IgD-negative memory B cell (primary cell): ENCODE data around the gene CDC42. TPM values are rescaled to one million over a fixed set of nuclear protein-coding genes. Genes with fewer than 3 reads are reported as not detected.
A peak's percentile ranks its signal among the peaks of the same experiment; 100 is the strongest.
"Not testable (repeated sequence)": the region's sequence is repeated elsewhere in the genome, so short reads cannot be mapped to it uniquely, and the experiment has no call there.

ENCODE experiments used
- H3K27ac Mint-ChIP-seq, 3 donors: one replicate each; pipeline ENCODE4 v1.8.0; 2020 to 2022; ENCODE audit warnings: mild to moderate bottlenecking in 3 of 3, mixed read lengths in 3 of 3, moderate library complexity in 1 of 3
- H3K27me3 Mint-ChIP-seq: one replicate; pipeline ENCODE4 v1.8.0; 2021; ENCODE audit warnings: mixed read lengths
- H3K36me3 Mint-ChIP-seq: one replicate; pipeline ENCODE4 v1.8.0; 2020; ENCODE audit warnings: mild to moderate bottlenecking, mixed read lengths
- H3K4me1 Mint-ChIP-seq, 3 donors: one replicate each; pipeline ENCODE4 v1.8.0; 2020 to 2022; ENCODE audit warnings: mixed read lengths in 3 of 3, mild to moderate bottlenecking in 1 of 3
- H3K4me3 Mint-ChIP-seq, 4 donors: one replicate each; pipeline ENCODE4 v1.8.0; 2020 to 2022; ENCODE audit warnings: mild to moderate bottlenecking in 4 of 4, mixed read lengths in 4 of 4, moderate library complexity in 3 of 4
- H3K9me3 Mint-ChIP-seq, 3 donors: one replicate each; pipeline ENCODE4 v1.8.0; 2020 to 2021; ENCODE audit warnings: mixed read lengths in 3 of 3, mild to moderate bottlenecking in 1 of 3
- polyA plus RNA-seq: library from polyadenylated mRNA; unstranded; fragments of 300-500 nt; fragmentation: Illumina TruSeq; gene quantifications from one replicate; pipeline ENCODE4 v1.2.3, GENCODE V29; 2021

CDC42 gene
- polyA plus RNA-seq, 1 donor from 2014 or later: 268 TPM

GRCh38 chr1:22026924-22027289 lies 25.6 kb upstream of the CDC42 start:
- Mint-ChIP-seq H3K27ac (peak overlapping the region; percentile 96 to 98 (median 98)), H3K4me1 (peaks cover 35 to 41% (median 37%) of the 10 kb centered on the region in 3 donors), H3K4me3 (peak overlapping the region; percentile 61 to 98 (median 86)), H3K27me3 (no peaks in the 10 kb centered on the region), H3K9me3 (no peaks in the 10 kb centered on the region), H3K36me3 (peaks cover 3% of the 10 kb centered on the region)

GRCh38 chr1:22030057-22030456 lies 22.5 kb upstream of the CDC42 start:
- Mint-ChIP-seq H3K27ac (peak overlapping the region in 2 of 3 donors; percentile 15 to 20), H3K27me3 (no peaks in the 10 kb centered on the region), H3K4me1 (peaks cover 24 to 34% (median 26%) of the 10 kb centered on the region in 3 donors), H3K36me3 (peaks cover 3% of the 10 kb centered on the region), H3K9me3 (no peaks in the 10 kb centered on the region), H3K4me3 (peak overlapping the region in 1 of 4 donors; percentile 53)

DNA sequence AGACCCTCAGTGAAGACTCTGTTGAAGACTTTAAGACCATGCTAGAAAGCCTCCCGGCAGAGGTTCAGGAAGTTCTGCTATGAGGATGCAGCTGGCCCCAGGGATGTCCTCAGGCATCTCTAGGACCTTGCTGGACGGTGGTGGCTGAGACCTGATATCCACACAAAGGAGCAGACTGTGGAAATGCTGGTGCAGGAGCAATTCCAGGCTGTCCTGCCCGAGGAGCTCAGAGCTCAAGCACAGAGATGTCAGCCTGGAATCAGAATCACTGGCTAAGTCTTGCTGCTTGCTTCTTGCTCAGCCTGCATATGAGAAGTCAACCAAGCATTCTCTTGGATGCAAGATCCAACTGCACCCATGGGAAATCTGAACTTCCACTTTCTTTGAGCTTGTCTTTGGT lies 22.0 kb upstream of the CDC42 start:
- H3K27ac Mint-ChIP-seq: peak overlapping the region in 1 of 3 donors; percentile 15
- no peaks in the 10 kb centered on the region for H3K9me3 Mint-ChIP-seq
- H3K36me3 Mint-ChIP-seq: peaks cover 3% of the 10 kb centered on the region
- peaks cover 22 to 34% (median 26%) of the 10 kb centered on the region in 3 donors for H3K4me1 Mint-ChIP-seq
- no peaks in the 10 kb centered on the region for H3K27me3 Mint-ChIP-seq
- H3K4me3 Mint-ChIP-seq: peak overlapping the region in 1 of 4 donors; percentile 53

DNA sequence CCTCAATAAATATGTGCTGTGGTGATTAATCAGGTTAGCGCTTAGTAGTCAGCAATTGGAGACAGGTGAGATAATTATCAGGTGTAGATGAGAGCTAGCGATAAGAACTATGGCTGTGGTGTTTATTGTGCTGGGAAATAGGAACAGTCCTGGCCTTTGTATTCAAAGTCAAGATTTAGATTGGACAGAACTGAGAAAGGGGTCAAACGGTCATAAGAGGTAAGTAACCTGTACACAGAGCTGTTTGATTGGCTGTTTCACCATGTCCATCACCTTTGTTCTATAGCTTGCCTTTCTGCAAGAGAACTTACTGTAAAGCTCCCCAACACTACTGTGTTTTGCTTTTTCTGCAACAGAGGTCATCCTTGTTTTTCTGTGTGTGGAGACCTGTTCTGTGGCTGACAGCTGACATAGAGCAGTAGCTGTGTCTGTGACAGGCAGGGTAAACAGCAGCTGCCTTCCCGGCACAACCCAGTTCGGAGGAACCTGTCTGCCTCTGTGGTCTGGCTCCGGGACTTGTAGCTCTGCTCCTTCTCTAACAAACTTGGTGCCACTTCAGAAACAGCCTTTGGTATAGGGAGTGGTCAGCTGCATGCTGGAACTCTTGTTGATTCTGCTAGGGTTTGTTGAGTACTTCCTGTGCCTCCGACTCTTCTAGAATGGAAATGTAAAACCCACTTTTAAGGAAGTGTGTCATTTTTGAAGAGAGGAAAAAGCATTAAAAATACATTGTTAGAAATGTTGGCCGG lies 21.1 kb upstream of the CDC42 start:
- Mint-ChIP-seq H3K36me3 (peaks cover 3% of the 10 kb centered on the region), H3K4me3 (peak overlapping the region in 3 of 4 donors; percentile 8 to 81 (median 43)), H3K27me3 (no peaks in the 10 kb centered on the region), H3K9me3 (no peaks in the 10 kb centered on the region), H3K27ac (peak overlapping the region; percentile 32 to 80 (median 73)), H3K4me1 (peaks cover 16 to 27% (median 22%) of the 10 kb centered on the region in 3 donors)

GRCh38 chr1:22034834-22035233 lies 17.7 kb upstream of the CDC42 start:
- H3K9me3 Mint-ChIP-seq, H3K4me3 Mint-ChIP-seq, H3K27ac Mint-ChIP-seq, H3K27me3 Mint-ChIP-seq, H3K36me3 Mint-ChIP-seq: not testable (repeated sequence)
- H3K4me1 Mint-ChIP-seq: peaks cover 25 to 26% (median 25%) of the 10 kb centered on the region in 3 donors

DNA sequence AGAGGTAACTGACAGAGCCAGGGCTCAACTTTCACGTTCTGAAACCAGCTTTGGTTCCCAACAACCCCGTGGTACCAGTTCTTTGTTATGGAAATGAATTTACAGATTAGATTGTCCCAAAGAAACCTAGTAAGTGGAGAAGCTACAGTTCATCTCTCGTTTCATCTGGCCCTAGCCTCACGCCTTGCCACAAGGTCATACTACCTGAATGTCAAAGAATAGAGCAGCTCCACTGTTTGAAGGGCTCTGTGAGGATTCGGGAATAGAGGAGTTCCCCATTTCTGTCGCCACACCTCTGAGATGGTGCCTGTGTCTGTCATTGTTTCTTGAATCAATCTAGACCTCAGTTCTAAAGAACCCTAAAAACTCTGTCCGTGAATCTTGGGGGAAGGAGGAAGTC lies 15.0 kb upstream of the CDC42 start:
- H3K4me3 Mint-ChIP-seq: peak overlapping the region in 2 of 4 donors; percentile 76 to 81
- H3K27me3 Mint-ChIP-seq: no peaks in the 10 kb centered on the region
- peaks cover 0 to 4% (median 0%) of the 10 kb centered on the region in 3 donors for H3K9me3 Mint-ChIP-seq
- peaks cover 25 to 28% (median 28%) of the 10 kb centered on the region in 3 donors for H3K4me1 Mint-ChIP-seq
- H3K36me3 Mint-ChIP-seq: no peaks in the 10 kb centered on the region
- H3K27ac Mint-ChIP-seq: peak overlapping the region; percentile 57 to 73 (median 63)

- peak overlapping the region in 3 of 4 donors; percentile 27 to 81 (median 63) for H3K4me3 Mint-ChIP-seq
Observed at GRCh38 chr1:22038036-22038435, 14.5 kb upstream of the CDC42 start.

GRCh38 chr1:22039594-22040285 lies 12.8 kb upstream of the CDC42 start:
- Mint-ChIP-seq H3K27me3 (no peaks in the 10 kb centered on the region), H3K4me3 (peak overlapping the region; percentile 76 to 91 (median 85)), H3K9me3 (peaks cover 0 to 4% (median 0%) of the 10 kb centered on the region in 3 donors), H3K27ac (peak overlapping the region; percentile 91 to 99 (median 98)), H3K4me1 (peaks cover 32 to 37% (median 37%) of the 10 kb centered on the region in 3 donors), H3K36me3 (no peaks in the 10 kb centered on the region)

More at GRCh38 chr1:22038036-22038435, 14.5 kb upstream of the CDC42 start:
- H3K27me3 Mint-ChIP-seq: no peaks in the 10 kb centered on the region
- peaks cover 0 to 4% (median 0%) of the 10 kb centered on the region in 3 donors for H3K9me3 Mint-ChIP-seq
- H3K27ac Mint-ChIP-seq: peak overlapping the region; percentile 57 to 73 (median 63)
- H3K36me3 Mint-ChIP-seq: no peaks in the 10 kb centered on the region
- H3K4me1 Mint-ChIP-seq: peaks cover 30 to 33% (median 31%) of the 10 kb centered on the region in 3 donors

GRCh38 chr1:22040286-22040623 lies 12.3 kb upstream of the CDC42 start:
- peak overlapping the region; percentile 76 to 91 (median 85) for H3K4me3 Mint-ChIP-seq
- peak overlapping the region; percentile 91 to 99 (median 98) for H3K27ac Mint-ChIP-seq
- peaks cover 38 to 43% (median 39%) of the 10 kb centered on the region in 3 donors for H3K4me1 Mint-ChIP-seq
- no peaks in the 10 kb centered on the region for H3K27me3 Mint-ChIP-seq
- no peaks in the 10 kb centered on the region for H3K36me3 Mint-ChIP-seq
- peaks cover 0 to 5% (median 2%) of the 10 kb centered on the region in 3 donors for H3K9me3 Mint-ChIP-seq

GRCh38 chr1:22041505-22041904 lies 11.0 kb upstream of the CDC42 start:
- H3K4me1 Mint-ChIP-seq: peaks cover 40 to 46% (median 42%) of the 10 kb centered on the region in 3 donors
- peaks cover 0 to 8% (median 6%) of the 10 kb centered on the region in 3 donors for H3K9me3 Mint-ChIP-seq
- peak overlapping the region; percentile 1 to 98 (median 95) for H3K27ac Mint-ChIP-seq
- H3K4me3 Mint-ChIP-seq: peak overlapping the region in 2 of 4 donors; percentile 52 to 63
- no peaks in the 10 kb centered on the region for H3K27me3 Mint-ChIP-seq
- H3K36me3 Mint-ChIP-seq: no peaks in the 10 kb centered on the region

- H3K4me1 Mint-ChIP-seq: peaks cover 34 to 39% (median 37%) of the 10 kb centered on the region in 3 donors
- H3K4me3 Mint-ChIP-seq: peak overlapping the region in 2 of 4 donors; percentile 3 to 67
- H3K27ac Mint-ChIP-seq: no peak overlapping the region
- H3K9me3 Mint-ChIP-seq: peaks cover 0 to 8% (median 6%) of the 10 kb centered on the region in 3 donors
- no peaks in the 10 kb centered on the region for H3K36me3 Mint-ChIP-seq
- H3K27me3 Mint-ChIP-seq: no peaks in the 10 kb centered on the region
Observed at GRCh38 chr1:22043198-22043769, 9.2 kb upstream of the CDC42 start.

GRCh38 chr1:22044690-22045420 lies 7.7 kb upstream of the CDC42 start:
- Mint-ChIP-seq H3K9me3 (peaks cover 0 to 8% (median 6%) of the 10 kb centered on the region in 3 donors), H3K27me3 (no peaks in the 10 kb centered on the region), H3K36me3 (no peaks in the 10 kb centered on the region), H3K4me3 (peak overlapping the region in 2 of 4 donors; percentile 19 to 68), H3K4me1 (peaks cover 30 to 39% (median 35%) of the 10 kb centered on the region in 3 donors), H3K27ac (peak overlapping the region in 2 of 3 donors; percentile 83 to 88)

DNA sequence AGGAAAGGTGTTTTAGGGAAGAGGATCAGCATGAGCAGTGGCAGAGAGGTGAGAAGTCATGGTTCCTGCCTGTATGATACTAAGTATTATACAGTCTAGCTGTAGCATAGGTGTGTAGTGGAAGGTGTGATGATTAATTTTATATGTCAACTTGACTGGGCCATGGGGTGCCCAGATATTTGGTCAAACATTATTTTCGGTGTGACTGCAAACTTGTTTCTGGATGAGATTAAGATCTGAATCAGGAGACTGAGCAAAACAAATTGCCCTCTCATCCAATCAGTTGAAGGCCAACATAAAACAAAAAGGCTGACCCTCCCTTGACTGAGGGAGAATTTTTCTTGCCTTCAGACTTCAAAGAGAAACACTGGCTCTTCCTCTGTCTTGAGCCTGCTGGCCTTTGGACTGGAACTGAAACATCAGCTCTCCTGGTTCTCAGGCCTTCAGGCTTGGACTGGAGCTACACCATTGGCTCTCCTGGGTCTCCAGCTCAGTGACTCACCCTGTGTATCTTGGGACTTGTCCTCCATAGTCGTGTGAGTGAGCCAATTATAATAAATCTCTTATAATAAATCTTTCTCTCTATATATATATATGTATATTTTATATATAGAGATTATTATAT lies 6.8 kb upstream of the CDC42 start:
- Mint-ChIP-seq H3K27ac (peak overlapping the region in 1 of 3 donors; percentile 88), H3K4me3 (peak overlapping the region in 1 of 4 donors; percentile 68), H3K36me3 (no peaks in the 10 kb centered on the region), H3K27me3 (no peaks in the 10 kb centered on the region), H3K4me1 (peaks cover 25 to 36% (median 31%) of the 10 kb centered on the region in 3 donors), H3K9me3 (peaks cover 0 to 8% (median 6%) of the 10 kb centered on the region in 3 donors)
